Endothelial cell of umbilical vein (primary cell): ENCODE results near the gene KRT76. TPM values are rescaled to one million over a fixed set of nuclear protein-coding genes. Genes with fewer than 3 reads are reported as not detected.

Source experiments
- BruUV-seq: library from RNA; stranded (reverse); fragments of 400-500 nt; replicated peaks from 2 replicates; lab custom pipeline; 2021; lab: Mats Ljungman, UMichigan
- CTCF ChIA-PET: fragments of 300-600, 350-600 bp; sonication (Branson Sonifier 250); formaldehyde crosslinking; loops from one replicate; lab custom pipeline; 2021; ENCODE audit warnings: antibody characterized with exemption, inconsistent platforms; lab: Charles Lee
- POLR2A ChIA-PET: fragments of 300-600, 350-600 bp; sonication (Branson Sonifier 250); formaldehyde crosslinking; loops from one replicate; lab custom pipeline; 2021; ENCODE audit warnings: antibody characterized with exemption, inconsistent platforms; lab: Charles Lee
- DNase-seq: peaks from one replicate; pipeline ENCODE4 v3.0.0-alpha.2; 2011; ENCODE audit warnings: low read depth, low spot score
- FAIRE-seq: peaks from 2 replicates; lab custom pipeline; 2011; peaks lifted over from hg19 to GRCh38; lab: Jason Lieb, UNC
- H2AFZ ChIP-seq: 2 replicates; pipeline ENCODE4 v1.6.0; 2012; ENCODE audit warnings: low read depth, low read length, control low read depth, inconsistent platforms
- H3K27ac ChIP-seq: 2 replicates; pipeline ENCODE4 v1.5.1; 2011; ENCODE audit warnings: low read depth, mild to moderate bottlenecking, control low read depth, low read length, moderate library complexity; ENCODE audit not compliant: insufficient read depth
- H3K27me3 ChIP-seq, 2 experiments: 2 replicates each; pipeline versions ENCODE4 v1.6.0 to v1.6.1; 2011; ENCODE audit warnings: low read length in 2 of 2, mixed read lengths in 1 of 2; ENCODE audit not compliant: control insufficient read depth in 2 of 2, insufficient read depth in 2 of 2
- H3K36me3 ChIP-seq, 2 experiments: 2 replicates in 1 of 2; 3 replicates in 1 of 2; pipeline ENCODE4 v1.5.1; 2011; ENCODE audit warnings: low read length in 2 of 2, mild to moderate bottlenecking in 1 of 2, moderate library complexity in 1 of 2; ENCODE audit not compliant: control insufficient read depth in 2 of 2, insufficient read depth in 2 of 2; ENCODE audit errors: extremely low read depth in 1 of 2
- H3K4me1 ChIP-seq: 3 replicates; pipeline ENCODE4 v1.5.1; 2011; ENCODE audit warnings: mild to moderate bottlenecking, low read length; ENCODE audit not compliant: control insufficient read depth, insufficient read depth; ENCODE audit errors: extremely low read depth
- H3K4me2 ChIP-seq: 2 replicates; pipeline ENCODE4 v1.6.1; 2011; ENCODE audit warnings: low read length, control low read depth, mixed read lengths; ENCODE audit not compliant: insufficient read depth
- H3K4me3 ChIP-seq, 3 experiments: fragments of 200-600 bp in 1 of 3; sonication (generic), shearing (Covaris generic) in 1 of 3; replicated peaks in 1 of 3; 2 replicates each; pipeline ENCODE4 v1.5.1; 2011 to 2016; ENCODE audit warnings: control low read depth in 3 of 3, low read length in 3 of 3, mild to moderate bottlenecking in 2 of 3, inconsistent platforms in 1 of 3, low read depth in 1 of 3, moderate library complexity in 1 of 3; ENCODE audit not compliant: insufficient read depth in 1 of 3
- H3K79me2 ChIP-seq: 2 replicates; pipeline ENCODE4 v1.6.0; 2012; ENCODE audit warnings: low read length, inconsistent platforms; ENCODE audit not compliant: control insufficient read depth, insufficient read depth
- H3K9ac ChIP-seq: replicated peaks from 2 replicates; pipeline ENCODE3; 2011; ENCODE audit warnings: low read length, control low read depth; ENCODE audit not compliant: insufficient read depth; ENCODE audit errors: extremely low read depth
- H3K9me1 ChIP-seq: replicated peaks from 3 replicates; pipeline ENCODE4 v1.6.0; 2011; ENCODE audit warnings: mild to moderate bottlenecking, low read length; ENCODE audit not compliant: control insufficient read depth, insufficient read depth; ENCODE audit errors: extremely low read depth
- H3K9me3 ChIP-seq: replicated peaks from 2 replicates; pipeline ENCODE4 v1.5.1; 2012; ENCODE audit warnings: low read length, inconsistent platforms; ENCODE audit not compliant: control insufficient read depth, insufficient read depth
- H4K20me1 ChIP-seq: replicated peaks from 2 replicates; pipeline ENCODE3; 2011; ENCODE audit warnings: mild to moderate bottlenecking, low read length; ENCODE audit not compliant: control insufficient read depth, insufficient read depth; ENCODE audit errors: extremely low read depth
- EZH2 ChIP-seq: IDR thresholded peaks from 2 replicates; pipeline ENCODE4 v1.6.1; 2012; ENCODE audit warnings: borderline replicate concordance, low read depth, mild to moderate bottlenecking, moderate library complexity, low read length, inconsistent platforms; ENCODE audit not compliant: severe bottlenecking
- FOS ChIP-seq: IDR thresholded peaks from 2 replicates; pipeline ENCODE4 v1.6.1; 2011; ENCODE audit warnings: mild to moderate bottlenecking, low read length, moderate library complexity, borderline replicate concordance; ENCODE audit not compliant: insufficient read depth
- GATA2 ChIP-seq: IDR thresholded peaks from 2 replicates; pipeline ENCODE4 v1.7.0; 2011; ENCODE audit warnings: low read depth, mild to moderate bottlenecking, moderate library complexity, mixed read lengths, low read length; ENCODE audit not compliant: insufficient read length, insufficient read depth
- JUN ChIP-seq: IDR thresholded peaks from 2 replicates; pipeline ENCODE4 v1.6.1; 2011; ENCODE audit warnings: borderline replicate concordance, low read depth; ENCODE audit not compliant: insufficient read length, insufficient read depth
- MYC ChIP-seq: IDR thresholded peaks from one replicate; pipeline ENCODE4 v1.6.1; 2011; ENCODE audit warnings: mild to moderate bottlenecking, low read depth, low read length
- POLR2A ChIP-seq: IDR thresholded peaks from 2 replicates; pipeline ENCODE4 v1.6.1; 2012; ENCODE audit warnings: low read depth, mild to moderate bottlenecking, control low read depth, low read length
- POLR2AphosphoS5 ChIP-seq: IDR thresholded peaks from 2 replicates; pipeline ENCODE4 v1.6.1; 2012; ENCODE audit warnings: low read depth, mild to moderate bottlenecking, control low read depth, low read length, moderate library complexity; ENCODE audit not compliant: insufficient read depth
- dilution Hi-C: fragments of 300-500 bp; cut with MboI; formaldehyde crosslinking; loops from one replicate; pipeline ENCODE4 v1.15.0; 2019; ENCODE audit warnings: low sequenced_read_pairs; ENCODE audit not compliant: extremely low pct_ligation_motif_present
- intact Hi-C: fragments of 100-400 bp; cut with micrococcal nuclease; formaldehyde crosslinking; loops from one replicate; pipeline ENCODE4 v1.10.0; 2022
- polyA plus RNA-seq, 4 experiments: library from polyadenylated mRNA; depleted of rRNA in 3 of 4; stranded (reverse) in 3 of 4; unstranded in 1 of 4; fragments of >200 nt; gene quantifications; 2 replicates each; pipeline versions ENCODE4 v1.2.1 to v1.2.3, GENCODE V29; 2011 to 2012; ENCODE audit warnings: missing spikeins in 1 of 4
- total RNA-seq: library from RNA; stranded (reverse); gene quantifications from 2 replicates; pipeline ENCODE4 v1.2.3, GENCODE V29; 2021
- TF ChIP-seq, protein P1 (sequence below): IDR thresholded peaks from 2 replicates; pipeline ENCODE4 v1.6.1; 2011; ENCODE audit not compliant: insufficient read depth, insufficient read length
- TF ChIP-seq, protein P2 (sequence below), 2 donors: IDR thresholded peaks; 1 replicate in 1 of 2; 2 replicates in 1 of 2; pipeline ENCODE4 v1.5.1; 2011; ENCODE audit warnings: low read length in 2 of 2, mild to moderate bottlenecking in 2 of 2, moderate library complexity in 2 of 2, control low read depth in 1 of 2, inconsistent platforms in 1 of 2, low read depth in 1 of 2; ENCODE audit not compliant: insufficient read depth in 1 of 2; ENCODE audit errors: extremely low read depth in 1 of 2

The KRT76 gene
- total and polyA plus RNA-seq, 2 donors (not counting 3 experiments of a cell fraction or from before 2014, with no cell fraction given): not detected

DNA sequence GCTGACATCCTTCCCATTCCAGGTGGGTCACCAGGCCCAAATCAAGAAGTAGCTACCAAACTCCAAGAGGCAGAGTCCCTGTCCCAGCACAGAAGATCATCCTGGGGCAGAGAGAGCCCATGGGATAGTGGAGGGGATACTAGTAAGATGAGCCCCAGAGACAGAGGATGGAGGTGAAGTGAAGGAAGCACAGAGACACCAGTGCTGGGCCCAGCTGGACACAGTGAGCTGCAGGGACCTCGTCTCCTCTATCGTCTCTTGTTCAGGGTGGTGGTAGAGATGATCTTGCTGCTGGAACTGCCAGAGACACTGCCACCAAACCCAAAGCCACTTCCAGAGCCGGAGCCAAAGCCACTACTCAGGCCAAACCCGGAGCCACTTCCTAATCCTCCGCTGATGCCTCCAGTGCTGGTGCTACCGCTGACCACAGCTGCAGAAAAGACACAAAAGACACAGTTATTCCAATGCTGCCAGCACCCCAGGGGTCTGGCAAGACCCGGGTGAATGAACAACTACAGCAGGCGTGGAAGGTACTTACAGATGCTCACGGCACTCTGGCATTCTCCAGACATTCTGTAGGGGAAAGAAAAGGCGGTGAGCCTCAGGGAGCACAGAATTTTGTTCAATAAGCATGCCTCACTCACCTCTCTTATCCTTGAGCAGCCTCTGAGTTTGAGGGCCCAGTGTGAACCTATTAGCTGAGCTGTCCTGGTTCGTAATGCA lies 29.8 kb upstream of the KRT76 start:
- H3K9me3 ChIP-seq: no peaks in the 10 kb centered on the region
- no peak overlapping the region for H3K9ac ChIP-seq
- H3K27ac ChIP-seq: no peak overlapping the region
- CTCF ChIA-PET: interaction anchor here (1.6 kb wide), 1 partner anchor 528 kb away, joined by 5 read pairs; no protein-coding TSS in a partner anchor
- no peaks in the 10 kb centered on the region for H3K4me1 ChIP-seq
- BruUV-seq: no TSS peak
- TF ChIP-seq MYC: no peak
- TF ChIP-seq, protein P1, sequence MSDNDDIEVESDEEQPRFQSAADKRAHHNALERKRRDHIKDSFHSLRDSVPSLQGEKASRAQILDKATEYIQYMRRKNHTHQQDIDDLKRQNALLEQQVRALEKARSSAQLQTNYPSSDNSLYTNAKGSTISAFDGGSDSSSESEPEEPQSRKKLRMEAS: no peak
- FAIRE-seq (no peak), DNase-seq (no peak)
- POLR2A ChIA-PET: no interaction called here
- no peaks in the 10 kb centered on the region for H3K79me2 ChIP-seq
- no peak overlapping the region for H3K4me2 ChIP-seq
- H3K36me3 ChIP-seq: no peaks in the 10 kb centered on the region
- no peaks in the 10 kb centered on the region for H4K20me1 ChIP-seq
- dilution Hi-C loops (no loop called here), intact Hi-C loops (no loop called here)
- no peaks in the 10 kb centered on the region for H3K9me1 ChIP-seq
- H2AFZ ChIP-seq: no peak overlapping the region
- no peak overlapping the region for H3K4me3 ChIP-seq
- H3K27me3 ChIP-seq: no peaks in the 10 kb centered on the region

DNA sequence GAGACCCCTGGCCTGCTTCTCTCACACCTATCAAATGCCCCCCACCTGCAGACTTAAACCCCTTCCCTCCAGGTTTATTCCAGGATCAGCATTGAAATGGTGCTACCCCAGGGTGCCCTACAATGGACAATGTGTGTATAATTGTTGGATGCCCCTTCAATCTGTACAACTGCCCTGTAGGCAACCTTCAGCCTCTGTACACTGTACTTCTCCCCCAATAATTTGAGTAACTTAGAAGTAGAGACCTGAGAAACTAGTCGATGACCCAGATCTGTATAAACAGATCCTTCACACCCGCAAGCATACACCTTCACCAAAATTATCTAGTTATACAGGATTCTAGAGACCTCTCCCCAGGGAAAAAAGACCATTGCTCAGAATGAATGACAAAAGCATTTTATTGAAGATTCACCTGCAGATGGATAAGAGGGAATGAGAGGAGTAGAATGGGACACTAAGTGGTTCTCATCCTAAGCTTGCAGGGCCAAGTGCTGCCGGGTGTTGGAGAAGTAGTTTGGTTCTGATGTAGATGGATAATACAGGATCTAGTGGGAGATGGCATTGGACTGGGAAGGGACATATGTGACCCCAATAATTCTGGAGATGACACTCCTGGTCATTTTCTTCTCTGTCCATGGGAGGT lies 29.1 kb upstream of the KRT76 start:
- no peak for DNase-seq
- Histone ChIP-seq H3K9ac (no peak overlapping the region), H3K4me3 (no peak overlapping the region), H3K9me1 (no peaks in the 10 kb centered on the region), H3K9me3 (no peaks in the 10 kb centered on the region), H3K79me2 (no peaks in the 10 kb centered on the region), H3K4me2 (no peak overlapping the region), H3K4me1 (no peaks in the 10 kb centered on the region), H2AFZ (no peak overlapping the region), H3K27ac (no peak overlapping the region), H3K36me3 (no peaks in the 10 kb centered on the region), H4K20me1 (no peaks in the 10 kb centered on the region), H3K27me3 (peaks cover 0 to 5% of the 10 kb centered on the region in 2 experiments)
- no TSS peak for BruUV-seq
- ChIA-PET CTCF (no interaction called here), POLR2A (no interaction called here)
- TF ChIP-seq FOS (no peak), MYC (no peak), GATA2 (no peak), POLR2AphosphoS5 (no peak), EZH2 (no peak), POLR2A (no peak), JUN (no peak)
- TF ChIP-seq, protein P2, sequence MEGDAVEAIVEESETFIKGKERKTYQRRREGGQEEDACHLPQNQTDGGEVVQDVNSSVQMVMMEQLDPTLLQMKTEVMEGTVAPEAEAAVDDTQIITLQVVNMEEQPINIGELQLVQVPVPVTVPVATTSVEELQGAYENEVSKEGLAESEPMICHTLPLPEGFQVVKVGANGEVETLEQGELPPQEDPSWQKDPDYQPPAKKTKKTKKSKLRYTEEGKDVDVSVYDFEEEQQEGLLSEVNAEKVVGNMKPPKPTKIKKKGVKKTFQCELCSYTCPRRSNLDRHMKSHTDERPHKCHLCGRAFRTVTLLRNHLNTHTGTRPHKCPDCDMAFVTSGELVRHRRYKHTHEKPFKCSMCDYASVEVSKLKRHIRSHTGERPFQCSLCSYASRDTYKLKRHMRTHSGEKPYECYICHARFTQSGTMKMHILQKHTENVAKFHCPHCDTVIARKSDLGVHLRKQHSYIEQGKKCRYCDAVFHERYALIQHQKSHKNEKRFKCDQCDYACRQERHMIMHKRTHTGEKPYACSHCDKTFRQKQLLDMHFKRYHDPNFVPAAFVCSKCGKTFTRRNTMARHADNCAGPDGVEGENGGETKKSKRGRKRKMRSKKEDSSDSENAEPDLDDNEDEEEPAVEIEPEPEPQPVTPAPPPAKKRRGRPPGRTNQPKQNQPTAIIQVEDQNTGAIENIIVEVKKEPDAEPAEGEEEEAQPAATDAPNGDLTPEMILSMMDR (IDR thresholded peaks at IDR 0.05; ENCODE audit: extremely low read depth in 1 of 2, insufficient read depth in 1 of 2, low read depth in 1 of 2, low read length in 2 of 2): no peak
- TF ChIP-seq, protein P1: no peak
- intact Hi-C loops: no loop called here
- no peak for FAIRE-seq
- dilution Hi-C loops: no loop called here
